ENCODE data around the gene CAMSAP2.

DNA sequence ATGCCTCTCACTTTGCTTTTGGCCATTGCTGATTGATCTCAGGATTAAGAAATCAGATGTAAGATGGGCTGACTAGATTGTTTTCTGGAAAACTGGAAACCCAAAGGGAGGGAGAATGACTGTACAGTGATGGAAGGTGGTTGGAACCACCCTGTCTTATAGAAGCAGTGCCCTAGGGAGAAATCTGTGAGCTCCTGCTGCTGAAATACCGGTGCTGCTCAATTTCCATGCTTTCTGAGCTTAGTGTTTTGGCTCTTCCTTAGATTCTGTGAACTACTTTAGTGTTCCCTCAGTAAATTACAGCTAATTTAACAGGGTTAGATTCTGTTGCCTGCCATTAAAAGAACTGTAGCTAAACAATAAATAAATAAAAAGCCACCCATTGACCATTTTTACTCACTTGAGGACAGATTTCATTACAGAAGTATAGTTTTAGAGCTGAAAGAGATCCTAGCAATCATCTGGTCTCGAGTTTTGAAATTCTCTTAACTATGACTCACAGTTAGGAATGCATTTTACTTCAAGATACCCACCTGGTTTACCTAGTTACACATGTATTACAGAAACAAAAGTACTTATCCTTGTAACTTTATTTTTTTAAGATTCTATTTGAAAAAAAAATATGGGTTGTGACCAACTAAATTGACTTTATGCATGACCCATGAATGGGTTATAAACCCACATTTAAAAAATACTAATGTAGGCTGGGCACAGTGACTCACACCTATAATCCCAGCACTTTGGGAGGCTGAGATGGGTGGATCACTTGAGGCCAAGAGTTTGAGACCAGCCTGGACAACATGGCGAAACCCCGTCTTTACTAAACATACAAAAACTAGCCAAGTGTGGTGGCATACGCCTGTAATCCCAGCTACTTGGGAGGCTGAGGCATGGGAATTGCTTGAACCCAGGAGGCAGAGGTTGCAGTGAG lies 33.2 kb downstream of the CAMSAP2 start:
- TF ChIP-seq, protein P1, sequence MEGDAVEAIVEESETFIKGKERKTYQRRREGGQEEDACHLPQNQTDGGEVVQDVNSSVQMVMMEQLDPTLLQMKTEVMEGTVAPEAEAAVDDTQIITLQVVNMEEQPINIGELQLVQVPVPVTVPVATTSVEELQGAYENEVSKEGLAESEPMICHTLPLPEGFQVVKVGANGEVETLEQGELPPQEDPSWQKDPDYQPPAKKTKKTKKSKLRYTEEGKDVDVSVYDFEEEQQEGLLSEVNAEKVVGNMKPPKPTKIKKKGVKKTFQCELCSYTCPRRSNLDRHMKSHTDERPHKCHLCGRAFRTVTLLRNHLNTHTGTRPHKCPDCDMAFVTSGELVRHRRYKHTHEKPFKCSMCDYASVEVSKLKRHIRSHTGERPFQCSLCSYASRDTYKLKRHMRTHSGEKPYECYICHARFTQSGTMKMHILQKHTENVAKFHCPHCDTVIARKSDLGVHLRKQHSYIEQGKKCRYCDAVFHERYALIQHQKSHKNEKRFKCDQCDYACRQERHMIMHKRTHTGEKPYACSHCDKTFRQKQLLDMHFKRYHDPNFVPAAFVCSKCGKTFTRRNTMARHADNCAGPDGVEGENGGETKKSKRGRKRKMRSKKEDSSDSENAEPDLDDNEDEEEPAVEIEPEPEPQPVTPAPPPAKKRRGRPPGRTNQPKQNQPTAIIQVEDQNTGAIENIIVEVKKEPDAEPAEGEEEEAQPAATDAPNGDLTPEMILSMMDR (IDR thresholded peaks at IDR 0.05): no peak
- no peak for TF ChIP-seq EP300 (IDR thresholded peaks at IDR 0.05)
- TF ChIP-seq POLR2A (IDR thresholded peaks at IDR 0.05): no peak
- no peak for TF ChIP-seq POLR2AphosphoS5 (IDR thresholded peaks at IDR 0.05)
